NCI-H128 (cell line): ENCODE measurements around the gene CCM2.

ENCODE experiments used
- DNase-seq: peaks from one replicate; lab custom pipeline; 2025; ENCODE audit not compliant: unreplicated experiment; lab: John Stamatoyannopoulos, UW

Gene CCM2

DNA sequence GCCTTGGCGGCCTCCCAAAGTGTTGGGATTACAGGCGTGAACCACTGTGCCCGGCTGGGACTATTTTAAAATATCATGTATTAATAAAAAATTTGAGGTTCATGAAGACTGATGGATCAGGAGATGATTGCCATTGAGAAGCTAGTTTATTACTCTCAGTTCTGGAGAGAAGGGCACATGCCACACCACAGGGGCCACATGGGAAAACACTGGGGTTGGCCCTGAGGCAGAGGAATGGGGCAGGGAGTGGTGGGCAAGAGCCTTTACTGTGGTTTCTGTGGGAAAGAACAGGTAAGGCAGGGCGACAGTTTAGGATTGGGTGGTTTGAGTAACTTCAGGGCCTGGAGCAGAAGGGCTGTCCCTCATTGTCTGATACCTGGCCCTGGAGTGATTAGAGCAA, 118.3 kb downstream of the CCM2 start:
- no peak for DNase-seq

GRCh38 chr7:45118889-45119331, 118.9 kb downstream of the CCM2 start:
- DNase-seq = no peak

DNA sequence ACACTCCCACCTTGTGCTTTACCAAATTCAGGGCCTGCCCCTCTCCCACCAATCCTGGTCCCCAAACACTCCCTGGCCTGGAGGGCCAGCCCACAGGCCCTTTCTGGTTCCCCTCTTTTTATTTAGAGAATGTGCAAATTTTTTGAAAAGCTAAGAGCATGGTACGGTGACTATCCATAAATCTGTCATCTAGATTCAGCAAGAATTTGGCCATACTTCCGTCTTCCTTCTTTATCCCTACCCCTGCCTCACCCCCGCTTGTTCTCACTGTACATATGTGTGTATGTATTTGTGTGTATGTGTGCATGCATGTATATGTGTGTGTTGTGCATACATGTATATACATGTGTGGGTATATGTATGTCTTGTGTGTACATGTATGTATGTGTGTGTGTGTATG, 119.5 kb downstream of the CCM2 start:
- no peak for DNase-seq

- no peak for DNase-seq
These were observed 123.2 kb downstream of the CCM2 start for GRCh38 chr7:45122975-45123860.

DNA sequence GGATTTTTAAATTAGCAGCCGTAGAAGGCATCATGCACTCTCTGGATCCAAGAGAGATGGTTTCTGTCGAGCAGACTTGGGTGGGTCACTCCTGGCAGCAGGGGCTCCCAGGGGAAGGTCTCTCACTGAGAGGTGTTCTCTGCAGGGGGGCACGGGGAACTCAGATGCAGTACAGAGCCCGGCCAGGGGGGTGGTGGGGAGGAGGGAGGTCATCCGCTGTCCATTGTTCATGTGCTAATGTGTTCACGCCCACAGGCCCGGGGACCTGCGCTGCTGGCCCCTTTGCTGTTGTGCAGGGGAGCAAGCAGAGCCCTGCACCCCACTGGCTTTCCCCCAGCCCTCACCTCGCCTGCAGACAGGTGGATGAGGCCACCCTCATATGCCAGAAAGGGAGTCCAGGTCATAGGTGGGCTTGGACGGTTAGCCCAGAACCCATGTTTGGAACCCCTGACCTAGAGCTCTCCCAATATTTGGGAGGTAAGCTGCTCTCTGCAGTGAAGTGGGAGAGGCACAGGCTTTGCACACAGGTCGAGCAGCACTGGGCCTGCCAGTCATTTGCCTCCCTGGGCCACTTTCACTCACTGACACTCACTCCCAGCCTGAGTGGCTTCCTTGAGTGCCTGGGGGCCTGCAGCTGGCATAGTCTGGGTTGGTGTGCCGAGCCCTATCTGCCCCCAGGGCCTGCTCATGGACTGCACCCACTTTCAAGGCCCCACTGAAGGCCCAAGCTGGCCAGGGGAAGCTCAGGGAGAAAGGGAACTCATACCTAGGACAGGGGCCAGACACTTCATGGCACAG, 124.1 kb downstream of the CCM2 start:
- no peak for DNase-seq

DNA sequence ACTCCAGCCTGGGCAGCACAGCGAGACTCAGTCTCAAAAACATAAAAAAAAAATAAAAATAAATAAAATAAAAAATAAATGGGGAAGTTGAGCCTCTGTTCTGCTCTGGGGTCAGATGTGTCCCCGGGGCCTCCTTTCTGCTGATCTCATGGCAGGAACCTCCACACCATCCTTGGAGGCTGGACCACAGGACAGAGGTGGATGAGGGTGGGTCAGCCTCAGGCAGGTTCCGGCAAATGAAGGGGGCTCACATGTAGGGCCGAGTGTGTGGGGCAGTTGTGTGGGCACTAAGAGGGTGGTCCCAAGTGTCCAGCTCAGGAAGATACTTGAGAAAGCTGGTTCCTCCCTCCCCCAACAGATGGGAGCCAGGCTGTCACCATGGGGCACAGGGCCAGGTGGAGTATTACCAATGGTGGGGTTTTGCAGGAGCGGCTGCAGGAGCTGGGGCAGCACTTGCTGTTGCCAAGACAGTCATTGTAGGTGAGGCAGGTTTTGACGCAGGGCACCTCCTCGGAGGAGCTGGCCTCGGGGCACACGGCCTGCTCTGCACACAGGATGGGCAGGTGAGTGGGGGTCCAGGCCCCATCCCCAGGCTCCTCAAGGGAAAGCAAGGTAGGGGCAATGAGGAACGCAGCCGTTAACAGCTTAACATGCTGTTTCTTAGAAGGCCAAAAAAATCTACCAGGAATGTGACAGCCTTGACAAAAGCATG, 125.3 kb downstream of the CCM2 start:
- DNase-seq = no peak
